Measurements from ENCODE around the gene SPAG8.

Gene SPAG8

DNA sequence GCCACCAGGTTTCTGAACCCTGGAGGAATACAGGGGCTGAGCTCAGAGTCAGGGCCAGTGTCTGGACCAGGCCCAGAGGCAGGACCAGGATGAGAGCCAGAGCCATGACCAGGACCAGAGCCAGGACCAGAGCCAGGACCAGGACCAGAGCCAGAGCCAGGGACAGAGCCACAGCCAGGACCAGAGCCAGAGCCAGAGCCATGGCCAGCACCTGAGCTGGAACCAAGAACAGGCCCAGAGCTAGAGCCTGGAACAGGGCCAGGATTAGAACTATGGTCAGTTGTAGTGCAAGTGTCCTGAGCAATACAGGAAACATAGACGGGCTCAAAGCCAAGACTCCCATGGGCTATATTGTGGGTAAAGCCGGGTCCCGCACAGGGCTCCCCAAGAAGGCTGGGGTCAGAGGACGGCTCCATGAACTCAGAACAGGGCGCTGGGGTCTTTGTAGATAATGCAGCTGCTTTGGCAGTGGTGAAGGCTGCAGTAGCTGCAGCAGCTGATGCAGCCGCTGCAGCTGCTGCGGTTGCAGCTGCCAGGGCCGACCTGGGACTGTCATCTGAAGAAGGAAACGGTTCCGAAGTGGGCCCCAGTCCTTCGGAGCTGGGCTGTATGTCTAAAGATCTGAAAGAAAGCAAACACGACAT, 559 bp downstream of the SPAG8 start:
- DNase-seq (ENCODE audit: low read depth in 2 of 2), result no peak

DNA sequence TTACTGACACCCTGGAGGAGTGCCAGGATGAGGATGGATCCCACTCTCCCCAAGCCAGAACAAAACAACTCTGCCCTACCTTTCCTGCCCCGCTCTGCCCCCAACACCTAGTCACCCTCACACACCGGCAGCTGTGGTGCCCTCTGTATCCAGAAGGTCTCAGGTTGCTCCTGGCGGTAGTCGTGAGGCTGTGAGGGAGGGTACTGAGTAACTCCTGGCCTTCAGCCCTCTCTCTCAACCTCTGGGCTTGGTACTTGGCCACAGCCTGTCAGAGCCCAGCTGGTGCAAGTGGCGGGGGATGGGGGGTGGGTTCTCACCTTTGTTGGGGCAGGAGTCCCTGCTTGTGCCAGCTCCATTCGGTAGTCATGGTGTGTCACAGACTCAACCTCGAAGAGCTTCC, 1.9 kb downstream of the SPAG8 start:
- no peak for DNase-seq (ENCODE audit: low read depth in 2 of 2)

DNA sequence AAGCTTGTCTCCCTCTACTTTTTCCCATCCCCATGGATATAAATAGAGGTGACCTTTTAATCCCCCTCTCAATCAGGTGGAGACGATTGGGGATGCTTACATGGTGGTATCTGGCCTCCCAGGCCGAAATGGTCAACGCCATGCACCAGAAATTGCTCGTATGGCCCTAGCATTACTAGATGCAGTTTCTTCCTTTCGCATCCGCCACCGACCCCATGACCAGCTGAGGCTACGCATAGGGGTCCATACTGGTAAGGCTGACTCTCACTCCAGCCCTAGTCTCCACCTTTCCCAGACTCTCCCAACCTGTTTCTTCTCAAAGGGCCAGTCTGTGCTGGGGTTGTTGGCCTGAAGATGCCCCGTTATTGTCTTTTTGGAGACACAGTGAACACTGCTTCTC, 3.6 kb downstream of the SPAG8 start:
- no peak for DNase-seq (ENCODE audit: low read depth in 2 of 2)

DNA sequence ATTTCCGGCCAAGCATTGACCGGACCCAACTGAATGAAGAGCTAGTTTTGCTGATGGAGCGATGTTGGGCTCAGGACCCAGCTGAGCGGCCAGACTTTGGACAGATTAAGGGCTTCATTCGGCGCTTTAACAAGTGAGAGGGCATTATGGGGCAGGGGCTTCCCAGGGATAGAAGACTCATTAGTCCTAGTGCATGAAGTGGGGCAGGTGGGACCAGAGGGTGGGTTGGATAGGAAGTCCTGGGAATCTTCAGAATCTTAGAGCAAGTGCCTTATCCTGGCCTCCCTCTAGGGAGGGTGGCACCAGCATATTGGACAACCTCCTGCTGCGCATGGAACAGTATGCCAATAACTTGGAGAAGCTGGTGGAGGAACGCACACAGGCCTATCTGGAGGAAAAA, 6.0 kb downstream of the SPAG8 start:
- DNase-seq (ENCODE audit: low read depth in 2 of 2), result no peak

DNA sequence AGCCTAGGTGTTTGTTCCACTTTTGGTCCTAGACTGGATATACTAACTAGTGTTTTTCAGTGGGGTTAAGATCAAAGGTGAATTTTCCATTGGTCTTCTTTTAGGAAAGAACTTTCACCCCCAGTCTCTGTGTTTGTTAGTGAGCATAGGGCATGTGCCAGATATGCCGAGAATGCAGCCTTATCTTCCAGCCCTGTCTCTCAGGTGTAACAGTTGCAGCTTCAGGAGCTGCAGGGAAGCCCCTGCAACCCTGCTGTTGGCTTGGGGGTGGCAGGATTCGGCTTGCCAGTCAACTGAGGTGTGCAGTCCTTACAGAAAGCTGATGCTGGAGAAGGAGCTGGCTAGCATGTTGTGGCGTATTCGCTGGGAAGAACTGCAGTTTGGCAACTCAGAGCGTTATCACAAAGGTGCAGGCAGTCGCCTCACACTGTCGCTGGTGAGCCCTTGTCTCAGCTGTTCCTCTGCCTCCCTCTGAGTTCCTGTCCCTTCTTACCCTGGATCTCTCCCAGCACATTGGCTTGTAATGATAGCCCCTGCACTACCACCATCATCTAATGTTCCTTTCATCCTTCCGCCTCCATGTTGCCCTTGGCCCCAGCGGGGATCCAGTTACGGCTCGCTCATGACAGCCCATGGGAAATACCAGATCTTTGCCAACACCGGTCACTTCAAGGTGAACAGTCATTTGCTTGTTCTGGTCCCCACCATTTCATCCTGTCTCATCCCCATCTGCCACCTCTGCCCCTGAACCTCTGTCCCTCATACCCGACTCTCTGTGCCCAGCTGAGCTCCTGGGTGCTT, 10.5 kb downstream of the SPAG8 start:
- no peak for DNase-seq (ENCODE audit: low read depth in 2 of 2)

DNA sequence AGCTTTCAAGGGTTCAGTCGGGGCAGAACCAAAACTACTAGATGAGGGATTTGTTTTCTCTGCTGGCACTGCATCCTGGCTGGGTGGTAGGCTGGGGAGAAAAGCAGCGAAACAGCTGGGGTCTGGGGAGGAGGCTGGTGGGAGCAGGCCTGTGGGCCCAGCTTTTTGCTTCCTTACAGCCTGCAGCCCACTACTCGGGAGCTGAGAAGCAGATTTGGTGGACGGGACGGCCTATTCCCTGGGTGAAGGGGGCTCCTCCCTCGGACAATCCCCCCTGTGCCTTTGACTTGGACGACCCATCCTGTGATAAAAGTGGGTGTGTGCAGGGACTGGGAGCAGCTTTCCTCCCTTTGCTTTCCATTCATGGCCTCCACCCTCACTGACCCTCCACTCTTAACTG, 11.5 kb downstream of the SPAG8 start:
- no peak for DNase-seq (ENCODE audit: low read depth in 2 of 2)

DNA sequence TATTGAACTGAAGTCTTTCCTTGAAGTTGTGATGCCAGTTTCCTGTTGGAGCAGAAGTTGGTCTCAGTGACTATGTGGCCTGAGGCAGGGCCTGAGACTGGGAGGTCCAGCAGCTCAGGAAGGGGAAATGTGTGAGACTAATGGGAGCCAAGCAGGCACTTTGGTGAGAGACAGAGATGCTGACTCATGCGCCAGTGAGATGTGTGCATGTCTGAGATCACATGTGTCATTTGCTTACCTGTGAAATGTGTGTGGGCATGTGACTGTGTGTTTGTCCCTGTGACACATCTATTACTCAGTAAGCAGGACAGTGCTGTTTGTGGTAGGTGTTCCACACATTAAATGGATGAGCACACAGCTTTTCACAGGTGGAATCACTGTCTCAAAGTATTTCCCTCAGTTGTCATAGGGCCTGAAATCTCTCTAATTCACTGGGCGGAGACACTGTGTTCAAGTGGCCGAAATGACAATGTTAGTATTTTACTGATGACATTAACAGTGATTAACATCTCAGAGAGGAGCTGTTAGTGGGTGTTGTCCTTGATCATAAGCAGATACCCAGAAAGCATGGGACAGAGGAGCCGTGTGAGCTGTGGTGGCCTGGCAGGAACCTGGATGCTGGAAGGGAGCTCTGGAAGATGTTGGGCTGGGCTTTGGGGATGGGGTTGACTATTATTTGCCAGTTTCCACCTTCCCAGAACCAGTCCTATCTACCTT, 13.2 kb downstream of the SPAG8 start:
- DNase-seq (ENCODE audit: low read depth in 2 of 2), result peak in 1 of 2 donors; percentile 19

DNA sequence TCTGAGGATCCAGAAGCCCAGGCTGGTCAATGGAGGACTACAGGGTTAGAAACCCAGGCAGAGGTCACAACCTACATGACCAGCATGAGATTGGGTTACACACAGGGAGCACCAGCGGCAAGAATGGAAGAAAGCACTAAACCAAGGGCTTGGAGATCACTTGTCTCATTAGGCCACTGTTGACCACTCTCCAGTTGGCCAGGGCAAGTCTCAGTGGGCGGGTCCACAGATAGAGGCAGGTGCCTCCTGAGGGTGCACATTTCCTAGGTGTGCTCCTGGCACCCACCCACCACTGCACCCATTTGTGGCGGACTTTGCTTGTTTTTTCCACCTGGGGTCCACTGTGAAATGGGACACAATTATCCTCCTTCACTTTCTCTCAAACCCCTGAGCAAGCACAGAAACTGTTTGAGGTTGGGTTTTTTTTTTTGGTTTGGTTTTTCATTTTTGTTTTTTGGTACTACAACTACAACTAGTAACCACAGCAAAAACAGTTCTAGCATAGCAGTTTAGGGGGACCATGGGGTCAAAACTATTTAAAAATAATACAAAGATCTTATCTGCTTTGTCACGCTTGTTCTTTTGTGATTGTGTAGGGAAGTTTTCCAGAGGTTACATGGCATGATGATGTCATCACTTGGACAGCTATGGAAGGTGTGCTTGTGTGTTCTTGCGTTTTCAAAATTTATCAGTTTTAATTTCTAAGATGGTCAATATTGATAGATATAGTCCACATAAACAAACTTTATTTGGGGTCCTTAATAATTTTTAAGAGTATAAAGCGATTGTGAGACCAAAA, 14.6 kb downstream of the SPAG8 start:
- DNase-seq (ENCODE audit: low read depth in 2 of 2), result no peak

DNA sequence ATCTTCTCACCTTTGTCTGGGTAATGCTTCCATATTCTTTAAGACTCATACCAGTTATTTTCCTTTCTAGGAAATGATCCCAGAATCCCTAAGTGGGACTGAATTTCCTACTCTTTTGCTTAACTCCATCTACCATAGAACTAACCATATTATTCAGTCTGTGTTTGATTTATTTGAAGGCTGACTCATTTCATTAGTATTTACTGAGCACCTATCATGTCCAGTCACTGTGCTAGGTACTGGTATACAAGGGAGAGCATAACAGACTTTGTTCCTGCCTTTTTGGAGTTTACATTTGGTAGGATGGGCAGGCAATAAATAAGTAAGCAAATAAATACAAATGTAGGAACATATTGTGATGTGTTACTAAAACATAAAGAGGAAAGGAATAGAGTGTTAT, 16.4 kb downstream of the SPAG8 start:
- DNase-seq (ENCODE audit: low read depth in 2 of 2), result no peak

DNA sequence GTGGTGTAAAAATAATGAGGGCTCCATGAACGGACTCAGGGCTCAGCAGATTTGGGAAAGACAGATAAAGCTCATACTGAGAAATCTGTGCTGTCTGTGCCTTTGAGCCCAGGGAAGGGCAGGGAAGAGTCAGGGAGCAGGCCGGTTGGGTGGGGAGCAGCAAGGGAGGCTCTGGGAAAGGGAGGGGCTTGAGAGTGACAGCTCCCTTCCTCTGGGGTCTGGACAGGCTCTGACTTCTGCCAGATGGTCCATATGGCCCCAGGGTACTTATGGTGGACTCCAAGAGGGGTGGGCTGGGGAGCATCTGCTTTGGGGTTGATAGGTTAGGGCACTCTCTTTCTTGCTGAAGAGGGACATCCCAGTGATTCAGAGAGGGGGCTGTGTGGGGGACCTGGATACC, 18.6 kb downstream of the SPAG8 start:
- no peak for DNase-seq (ENCODE audit: low read depth in 2 of 2)

DNA sequence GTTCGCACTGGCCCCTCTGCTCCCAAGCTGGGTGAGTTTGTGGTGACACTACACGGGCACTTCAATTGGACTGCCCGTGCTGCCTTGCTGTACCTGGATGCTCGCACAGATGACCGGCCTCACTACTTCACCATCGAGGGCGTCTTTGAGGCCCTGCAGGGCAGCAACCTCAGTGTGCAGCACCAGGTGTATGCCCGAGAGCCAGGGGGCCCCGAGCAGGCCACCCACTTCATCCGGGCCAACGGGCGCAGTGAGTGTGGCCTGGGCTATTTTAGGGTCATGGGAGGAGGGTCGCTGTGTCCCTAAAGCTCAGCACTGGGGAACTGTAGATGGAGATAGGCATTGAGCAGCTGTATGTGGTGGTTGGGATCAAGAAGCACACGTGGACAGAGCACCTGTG, 19.2 kb downstream of the SPAG8 start:
- no peak for DNase-seq (ENCODE audit: low read depth in 2 of 2)

DNA sequence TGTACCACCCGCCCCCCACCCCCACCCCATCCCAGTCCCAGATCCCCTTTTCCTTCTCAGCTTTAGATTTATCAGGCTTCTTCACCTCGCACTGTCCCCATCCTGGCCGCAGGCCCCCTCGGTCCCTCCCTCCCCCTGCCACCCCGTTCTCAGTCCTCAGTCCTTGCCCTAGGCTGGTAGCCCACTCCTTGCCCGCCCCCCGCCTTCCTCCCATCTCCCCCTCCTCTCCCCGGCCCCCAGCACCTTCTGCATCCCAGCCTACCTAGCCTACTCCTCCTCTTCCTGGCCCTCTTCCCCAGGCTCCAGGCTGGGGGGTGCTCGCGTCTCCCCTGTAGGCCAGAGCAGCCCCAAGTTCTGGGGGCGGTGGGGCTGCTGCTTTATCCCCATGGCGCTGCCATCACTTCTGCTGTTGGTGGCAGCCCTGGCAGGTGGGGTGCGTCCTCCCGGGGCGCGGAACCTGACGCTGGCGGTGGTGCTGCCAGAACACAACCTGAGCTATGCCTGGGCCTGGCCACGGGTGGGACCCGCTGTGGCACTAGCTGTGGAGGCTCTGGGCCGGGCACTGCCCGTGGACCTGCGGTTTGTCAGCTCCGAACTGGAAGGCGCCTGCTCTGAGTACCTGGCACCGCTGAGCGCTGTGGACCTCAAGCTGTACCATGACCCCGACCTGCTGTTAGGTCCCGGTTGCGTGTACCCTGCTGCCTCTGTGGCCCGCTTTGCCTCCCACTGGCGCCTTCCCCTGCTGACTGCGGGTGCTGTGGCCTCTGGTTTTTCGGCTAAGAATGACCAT, 19.8 kb downstream of the SPAG8 start:
- DNase-seq (ENCODE audit: low read depth in 2 of 2), result no peak

DNA sequence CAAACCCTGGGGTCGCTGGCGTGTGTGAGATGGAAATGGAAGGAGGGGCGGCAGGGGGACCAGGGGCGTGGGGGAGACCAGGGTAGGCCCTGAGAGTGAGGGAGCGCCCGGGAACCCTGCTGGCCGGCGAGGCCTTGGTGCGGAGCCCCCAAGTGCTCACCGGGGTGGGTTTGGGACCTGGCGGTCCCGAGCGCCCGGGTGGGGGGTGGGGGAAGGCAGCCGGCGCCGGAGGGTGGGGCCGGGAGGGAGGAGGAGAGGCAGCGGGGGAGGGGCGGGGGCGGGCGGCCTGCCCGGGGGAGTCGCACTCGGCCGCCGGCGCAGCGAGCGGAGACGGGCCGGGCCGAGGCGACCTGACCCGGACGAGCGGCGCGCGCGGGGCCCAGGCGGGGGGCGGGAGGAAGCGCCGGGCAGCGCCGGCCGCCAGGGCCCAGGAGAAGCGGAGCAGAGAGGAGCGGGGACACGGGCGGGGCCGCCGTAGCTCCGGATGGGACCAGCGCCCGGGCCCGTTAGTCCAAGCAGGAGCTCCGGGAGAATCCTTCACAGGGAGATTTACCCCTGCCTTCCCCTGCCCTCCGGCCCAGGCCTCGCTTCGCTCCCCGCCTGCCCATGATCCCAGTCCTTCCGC, 20.7 kb downstream of the SPAG8 start, which contains the start of gene NPR2:
TSS of gene NPR2 (plus strand) at position 295 of the 625 bp plus-strand sequence. CDS start 818 bp downstream, outside the sequence.
- no peak for DNase-seq (ENCODE audit: low read depth in 2 of 2)

DNA sequence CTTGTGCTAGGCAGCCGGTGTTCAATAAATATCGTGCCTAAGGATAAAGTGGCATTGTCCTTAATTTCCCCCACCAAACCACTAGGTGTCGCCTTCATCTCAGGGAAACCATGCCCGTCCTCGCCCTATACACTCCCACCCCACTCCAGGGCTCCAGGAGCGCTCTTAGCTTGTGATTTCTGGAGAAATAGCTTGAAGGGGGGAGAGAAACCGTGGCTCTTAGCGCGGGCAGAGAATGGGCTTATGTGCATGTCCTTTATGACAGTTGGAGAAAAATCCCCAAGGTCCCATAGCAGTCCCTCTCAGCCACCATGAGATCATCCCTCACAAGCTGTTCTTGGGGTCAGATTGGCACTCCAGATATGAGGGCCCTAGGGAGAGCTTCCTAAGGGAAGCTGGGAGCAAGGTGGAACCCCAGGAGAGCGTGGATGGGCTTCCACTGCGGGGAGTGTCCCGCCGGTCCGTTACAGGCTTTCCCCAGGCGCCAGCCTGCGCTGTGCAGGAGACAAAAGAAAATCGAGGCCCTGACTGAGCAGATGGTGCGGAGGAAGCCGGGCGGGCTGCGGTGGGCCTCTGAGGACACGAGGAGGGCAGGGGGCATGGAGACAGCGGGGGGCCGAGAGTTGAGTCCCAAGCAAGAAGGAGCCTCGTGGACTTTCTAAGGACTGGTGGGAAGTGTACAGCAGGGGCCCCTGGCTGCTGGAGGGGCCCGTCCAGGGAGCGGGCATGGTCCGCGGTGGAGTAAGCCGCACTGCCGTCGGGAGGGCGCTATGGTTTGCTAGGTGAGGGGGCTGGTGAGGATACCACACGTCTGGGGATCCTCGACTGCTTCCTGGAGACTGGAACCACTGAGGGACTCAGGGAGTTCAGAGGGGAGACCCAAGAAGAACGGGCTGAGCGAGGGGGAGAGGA, 21.4 kb downstream of the SPAG8 start:
- DNase-seq (ENCODE audit: low read depth in 2 of 2), result peak; percentile 13 to 46

DNA sequence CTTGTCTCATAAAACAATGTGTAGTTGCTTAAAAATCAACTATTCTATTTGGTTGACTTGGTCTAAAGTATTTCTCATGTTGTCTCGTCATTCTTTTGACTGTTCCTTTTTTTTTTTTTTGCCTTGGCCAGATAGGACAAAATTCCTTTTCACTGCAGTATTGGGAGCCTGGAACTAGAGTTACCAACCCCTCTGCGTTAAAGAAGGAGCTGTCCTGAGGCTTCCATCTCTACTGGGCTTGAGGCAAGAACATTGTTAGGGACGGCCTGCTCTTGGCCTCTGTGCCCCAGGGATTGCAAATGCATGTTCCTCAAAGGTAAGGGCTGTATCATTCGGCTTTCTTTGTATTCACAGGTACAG, 22.1 kb downstream of the SPAG8 start:
- no peak for DNase-seq (ENCODE audit: low read depth in 2 of 2)

DNA sequence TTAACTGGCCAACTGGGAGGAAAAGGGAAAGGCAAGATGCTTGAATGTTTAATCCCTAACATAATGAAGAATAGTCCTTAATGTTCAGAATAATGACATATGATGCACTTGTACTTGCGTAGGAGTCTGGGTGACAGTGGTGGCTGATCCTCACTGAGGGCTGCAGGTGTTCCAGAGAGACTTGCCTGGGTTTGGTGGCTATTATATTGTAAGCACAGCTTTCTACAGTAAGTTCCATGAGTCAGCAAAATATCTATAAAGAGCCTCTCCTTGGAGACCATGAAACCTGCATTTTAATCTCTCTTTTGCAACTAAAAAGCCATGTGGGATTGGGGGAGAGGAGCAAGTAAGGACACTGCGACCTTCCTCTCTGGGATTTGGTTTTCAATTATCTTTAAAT, 22.5 kb downstream of the SPAG8 start:
- no peak for DNase-seq (ENCODE audit: low read depth in 2 of 2)

DNA sequence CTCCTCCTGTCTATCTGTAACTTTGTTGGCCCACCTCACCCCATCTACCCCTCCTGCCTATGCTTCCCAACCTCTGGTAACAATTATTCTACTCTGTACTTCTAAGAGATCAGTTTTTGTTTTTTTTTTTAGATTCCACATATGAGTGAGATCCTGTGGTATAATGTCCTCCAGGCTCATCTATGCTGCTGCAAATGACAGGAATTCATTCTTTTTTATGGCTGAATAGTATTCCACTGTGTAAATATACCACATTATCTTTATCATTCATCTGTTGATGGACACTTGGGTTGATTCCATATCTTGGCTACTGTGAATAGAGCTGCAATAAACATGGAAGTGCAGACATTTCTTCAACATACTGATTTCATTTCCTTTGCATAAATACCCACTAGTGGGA, 28.6 kb downstream of the SPAG8 start:
- no peak for DNase-seq (ENCODE audit: low read depth in 2 of 2)

DNA sequence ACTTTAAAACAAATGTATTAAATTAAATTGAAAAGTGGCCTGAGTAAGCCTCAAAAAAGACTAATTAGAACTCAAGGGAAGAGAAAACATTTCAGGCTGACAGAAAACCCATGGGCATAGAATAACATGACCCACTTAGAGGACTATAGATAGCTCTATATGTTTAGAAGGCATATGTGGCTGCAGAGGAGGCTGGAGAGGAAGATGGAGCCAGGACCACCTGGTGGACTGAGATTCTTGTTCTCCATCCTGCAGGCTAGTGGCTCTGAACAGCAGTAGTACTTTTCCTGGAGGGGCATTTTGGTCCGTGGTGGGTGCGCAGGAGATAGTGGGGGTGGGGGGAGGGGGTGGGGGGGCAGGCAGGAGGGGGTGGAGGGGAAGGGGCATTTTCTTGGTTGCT, 31.0 kb downstream of the SPAG8 start:
- DNase-seq (ENCODE audit: low read depth in 2 of 2), result no peak

DNA sequence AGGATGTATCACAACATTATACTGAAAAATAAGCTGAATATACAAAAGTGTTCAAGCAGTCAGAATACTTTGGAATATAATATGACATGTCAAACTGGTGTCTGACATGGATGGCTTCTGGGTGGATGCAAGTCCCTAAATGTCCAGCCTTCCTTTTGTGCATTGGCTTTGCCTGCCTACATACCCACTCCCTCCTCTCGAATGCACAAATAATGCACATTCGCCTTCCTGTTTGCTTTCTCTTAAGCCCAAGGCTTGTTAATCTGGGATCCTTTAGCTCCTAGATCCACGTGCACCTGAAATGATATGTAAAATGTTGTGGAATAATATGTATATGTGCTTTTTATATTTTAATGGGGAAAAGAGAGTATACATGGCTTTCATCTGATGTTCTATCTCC, 33.6 kb downstream of the SPAG8 start:
- DNase-seq (ENCODE audit: low read depth in 2 of 2), result no peak

DNA sequence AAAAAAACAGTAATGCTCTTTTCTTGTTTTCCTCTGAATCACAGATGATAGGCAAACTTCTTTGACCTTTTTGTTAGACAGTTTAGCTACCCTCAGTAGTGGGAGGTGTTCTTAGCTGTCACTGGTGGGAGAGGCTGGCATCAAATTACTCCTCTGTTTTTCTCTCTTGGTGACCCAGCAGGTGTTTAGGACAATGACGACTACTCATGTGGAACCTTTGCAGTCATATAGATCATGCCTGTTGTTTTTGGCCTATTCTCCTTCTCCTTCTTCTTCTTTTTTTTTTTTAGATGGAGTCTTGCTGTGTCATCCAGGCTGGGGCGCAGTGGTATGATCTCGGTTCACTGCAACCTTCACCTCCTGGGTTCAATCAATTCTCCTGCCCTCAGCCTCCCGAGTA, 36.0 kb downstream of the SPAG8 start:
- no peak for DNase-seq (ENCODE audit: low read depth in 2 of 2)

Data from stimulated activated CD4-positive, alpha-beta T cell treated with anti-CD3 and anti-CD28 coated beads, Interleukin-1b, Interleukin-23, amount 100 ng/mL, for 4 hours (primary cell).